ENCODE results near the gene USP38.

Gene USP38

GRCh38 chr4:143189528-143189927 lies 4.8 kb downstream of the USP38 start:
- H3K4me3 ChIP-seq (ENCODE audit: low read depth, low read length), result no peak overlapping the region
- TF ChIP-seq CTCF (IDR thresholded peaks at IDR 0.05; ENCODE audit: low read depth, low read length), result no peak

- H3K4me3 ChIP-seq (ENCODE audit: low read depth, low read length), result no peak overlapping the region
- TF ChIP-seq CTCF (IDR thresholded peaks at IDR 0.05; ENCODE audit: low read depth, low read length), result no peak
Measured at GRCh38 chr4:143195581-143195980, 10.9 kb downstream of the USP38 start.

GRCh38 chr4:143196323-143196722 lies 11.6 kb downstream of the USP38 start:
- TF ChIP-seq CTCF (IDR thresholded peaks at IDR 0.05; ENCODE audit: low read depth, low read length), result no peak
- H3K4me3 ChIP-seq (ENCODE audit: low read depth, low read length), result no peak overlapping the region

- H3K4me3 ChIP-seq (ENCODE audit: low read depth, low read length), result no peak overlapping the region
- TF ChIP-seq CTCF (IDR thresholded peaks at IDR 0.05; ENCODE audit: low read depth, low read length), result no peak
Measured at GRCh38 chr4:143199503-143199902, 14.8 kb downstream of the USP38 start.

- H3K4me3 ChIP-seq (ENCODE audit: low read depth, low read length), result no peak overlapping the region
- no peak for TF ChIP-seq CTCF (IDR thresholded peaks at IDR 0.05; ENCODE audit: low read depth, low read length)
Measured at GRCh38 chr4:143202824-143203223, 18.1 kb downstream of the USP38 start.

- no peak overlapping the region for H3K4me3 ChIP-seq (ENCODE audit: low read depth, low read length)
- TF ChIP-seq CTCF (IDR thresholded peaks at IDR 0.05; ENCODE audit: low read depth, low read length), result no peak
Measured at GRCh38 chr4:143203577-143203976, 18.9 kb downstream of the USP38 start.

GRCh38 chr4:143207555-143207954 lies 22.8 kb downstream of the USP38 start:
- no peak overlapping the region for H3K4me3 ChIP-seq (ENCODE audit: low read depth, low read length)
- TF ChIP-seq CTCF (IDR thresholded peaks at IDR 0.05; ENCODE audit: low read depth, low read length), result no peak

Data from WI38 (cell line).